ENCODE results near the gene VSIG8.

Gene VSIG8

GRCh38 chr1:159892944-159893343 is 30.5 kb upstream of the VSIG8 start:
- DNase-seq (ENCODE audit: low read depth in 2 of 2): no peak
- TF ChIP-seq, protein P1, sequence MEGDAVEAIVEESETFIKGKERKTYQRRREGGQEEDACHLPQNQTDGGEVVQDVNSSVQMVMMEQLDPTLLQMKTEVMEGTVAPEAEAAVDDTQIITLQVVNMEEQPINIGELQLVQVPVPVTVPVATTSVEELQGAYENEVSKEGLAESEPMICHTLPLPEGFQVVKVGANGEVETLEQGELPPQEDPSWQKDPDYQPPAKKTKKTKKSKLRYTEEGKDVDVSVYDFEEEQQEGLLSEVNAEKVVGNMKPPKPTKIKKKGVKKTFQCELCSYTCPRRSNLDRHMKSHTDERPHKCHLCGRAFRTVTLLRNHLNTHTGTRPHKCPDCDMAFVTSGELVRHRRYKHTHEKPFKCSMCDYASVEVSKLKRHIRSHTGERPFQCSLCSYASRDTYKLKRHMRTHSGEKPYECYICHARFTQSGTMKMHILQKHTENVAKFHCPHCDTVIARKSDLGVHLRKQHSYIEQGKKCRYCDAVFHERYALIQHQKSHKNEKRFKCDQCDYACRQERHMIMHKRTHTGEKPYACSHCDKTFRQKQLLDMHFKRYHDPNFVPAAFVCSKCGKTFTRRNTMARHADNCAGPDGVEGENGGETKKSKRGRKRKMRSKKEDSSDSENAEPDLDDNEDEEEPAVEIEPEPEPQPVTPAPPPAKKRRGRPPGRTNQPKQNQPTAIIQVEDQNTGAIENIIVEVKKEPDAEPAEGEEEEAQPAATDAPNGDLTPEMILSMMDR (IDR thresholded peaks at IDR 0.05; ENCODE audit: low read depth, low read length): no peak
- no peak overlapping the region for H3K4me3 ChIP-seq (replicated peaks in 1 of 2; ENCODE audit: low read depth in 2 of 2, low read length in 2 of 2)

- peak; percentile 93 to 94 for DNase-seq (ENCODE audit: low read depth in 2 of 2)
- no peak overlapping the region for H3K4me3 ChIP-seq (replicated peaks in 1 of 2; ENCODE audit: low read depth in 2 of 2, low read length in 2 of 2)
- TF ChIP-seq, protein P1 (IDR thresholded peaks at IDR 0.05; ENCODE audit: low read depth, low read length): peak; percentile 97
Measured at GRCh38 chr1:159891275-159892157, 29.1 kb upstream of the VSIG8 start.

- H3K4me3 ChIP-seq (replicated peaks in 1 of 2; ENCODE audit: low read depth in 2 of 2, low read length in 2 of 2): peak overlapping the region in 1 of 2 donors; percentile 13
- peak in 1 of 2 donors; percentile 31 for DNase-seq (ENCODE audit: low read depth in 2 of 2)
- TF ChIP-seq, protein P1 (IDR thresholded peaks at IDR 0.05; ENCODE audit: low read depth, low read length): no peak
Measured at GRCh38 chr1:159890390-159890789, 27.9 kb upstream of the VSIG8 start.

GRCh38 chr1:159889821-159890252 is 27.4 kb upstream of the VSIG8 start:
- no peak overlapping the region for H3K4me3 ChIP-seq (replicated peaks in 1 of 2; ENCODE audit: low read depth in 2 of 2, low read length in 2 of 2)
- TF ChIP-seq, protein P1 (IDR thresholded peaks at IDR 0.05; ENCODE audit: low read depth, low read length): peak; percentile 2
- DNase-seq (ENCODE audit: low read depth in 2 of 2): peak; percentile 92 to 93

GRCh38 chr1:159889202-159889601 is 26.7 kb upstream of the VSIG8 start:
- H3K4me3 ChIP-seq (replicated peaks in 1 of 2; ENCODE audit: low read depth in 2 of 2, low read length in 2 of 2): no peak overlapping the region
- no peak for DNase-seq (ENCODE audit: low read depth in 2 of 2)
- TF ChIP-seq, protein P1 (IDR thresholded peaks at IDR 0.05; ENCODE audit: low read depth, low read length): no peak

GRCh38 chr1:159884296-159884695 is 21.8 kb upstream of the VSIG8 start:
- H3K4me3 ChIP-seq (replicated peaks in 1 of 2; ENCODE audit: low read depth in 2 of 2, low read length in 2 of 2): no peak overlapping the region
- DNase-seq (ENCODE audit: low read depth in 2 of 2): no peak
- TF ChIP-seq, protein P1 (IDR thresholded peaks at IDR 0.05; ENCODE audit: low read depth, low read length): no peak

Measured in cardiac fibroblast (primary cell).